Pancreas (tissue), 10 donors: ENCODE data around the gene TUBA3C. TPM values are rescaled to one million over a fixed set of nuclear protein-coding genes. Genes with fewer than 3 reads are reported as not detected.

ENCODE experiments used
- ATAC-seq, 4 donors: fragments of 200-7000 bp; cut with Tn5 transposase; one replicate each; pipeline versions ENCODE4 v1.8.0 to v1.9.1; 2020; ENCODE audit warnings: mild to moderate bottlenecking in 4 of 4, moderate library complexity in 4 of 4
- DNase-seq, 6 donors: peaks; one replicate each; pipeline ENCODE4 v3.0.0-alpha.2; 2020
- FAIRE-seq: peaks from 2 replicates; lab custom pipeline; 2012; peaks lifted over from hg19 to GRCh38; lab: Jason Lieb, UNC
- H3K27ac ChIP-seq, 4 donors: fragments of 200-600 bp; sonication (generic); 1 replicate in 3 of 4; 2 replicates in 1 of 4; pipeline versions ENCODE4 v1.5.0 to v1.8.0; 2020
- H3K27me3 ChIP-seq, 4 donors: fragments of 200-600 bp; one replicate each; pipeline ENCODE4 v1.8.0; 2021
- H3K36me3 ChIP-seq, 3 donors: fragments of 200-600 bp; sonication (generic) in 1 of 3; one replicate each; pipeline versions ENCODE4 v1.5.0 to v1.8.0; 2020 to 2021
- H3K4me1 ChIP-seq, 3 donors: fragments of 200-600 bp; one replicate each; pipeline ENCODE4 v1.8.0; 2021
- H3K4me3 ChIP-seq, 4 donors: fragments of 200-600 bp; sonication (generic) in 2 of 4; one replicate each; pipeline versions ENCODE4 v1.5.0 to v1.8.0; 2020 to 2021
- H3K9me3 ChIP-seq, 4 donors: fragments of 200-600 bp; one replicate each; pipeline ENCODE4 v1.8.0; 2021
- CTCF ChIP-seq, 4 donors: fragments of 200-600 bp; sonication (generic) in 3 of 4; IDR thresholded peaks; one replicate each; pipeline versions ENCODE4 v1.5.0 to v1.8.0; 2021; ENCODE audit warnings: antibody characterized with exemption in 4 of 4
- WGBS, 2 donors: extraction: QIAGEN DNeasy Blood & Tissue Kit; methylation state at CpG; one replicate each; pipeline ENCODE4 v1.1.7; 2013; 5-methylcytosine and 5-hydroxymethylcytosine counted together
- intact Hi-C, 3 donors: fragments of 100-400 bp; cut with DNase I; formaldehyde crosslinking; loops; one replicate each; pipeline versions ENCODE4 v1.11.1 to v1.14.2; 2022
- polyA plus RNA-seq, 2 donors: library from polyadenylated mRNA; stranded (reverse); fragments of 200-250 nt; gene quantifications; one replicate each; pipeline ENCODE4 v1.2.3, GENCODE V29; 2013
- total RNA-seq, 6 donors: library from RNA; stranded (reverse); fragmentation: NEBNext Ultra II Directional in 4 of 6; extraction: Animal tissue kit (Norgen Biotek cat#: 25700) in 4 of 6; gene quantifications; one replicate each; pipeline versions ENCODE4 v1.2.1 to v1.2.4, GENCODE V29; 2021 to 2023
- donor health status: healthy with polysubstance abuse.
- donor health status: DM: no; HTN: no; CAD: no; lungs with moderate emphysema.
- donor health status: DM: no; HTN: no; CAD: no.
- donor health status: control.
- donor health status: control.
- donor health status: Bipolar disorder and iron deficiency.
- donor health status: DM: yes; HTN: yes; CAD: no.
- donor health status: DM: no; HTN: no; CAD: no.
- donor health status: DM: no; HTN: no; CAD: no.
- donor health status: DM: yes; HTN: yes; CAD: no.

Gene TUBA3C
- total and polyA plus RNA-seq, 8 donors, result not detected

- Histone ChIP-seq H3K4me3 (no peak overlapping the region), H3K27ac (no peak overlapping the region), H3K9me3 (no peaks in the 10 kb centered on the region), H3K27me3 (no peaks in the 10 kb centered on the region), H3K4me1 (no peaks in the 10 kb centered on the region), H3K36me3 (no peaks in the 10 kb centered on the region)
- TF ChIP-seq CTCF (IDR thresholded peaks at IDR 0.05), result no peak
- DNase-seq (no peak), FAIRE-seq (no peak), ATAC-seq (no peak)
- 41 to 56% methylated on average over 2 of the region's 2 CpGs for WGBS, 2 donors
- intact Hi-C loops, result no loop called here
These were observed 24.2 kb downstream of the TUBA3C start for GRCh38 chr13:19157461-19157860.

GRCh38 chr13:19156013-19156825 lies 25.4 kb downstream of the TUBA3C start:
- no peak overlapping the region for H3K27ac ChIP-seq
- H3K36me3 ChIP-seq, result no peaks in the 10 kb centered on the region
- WGBS, 2 donors, result 63 to 64% methylated on average over 14 of the region's 14 CpGs
- no peaks in the 10 kb centered on the region for H3K4me1 ChIP-seq
- DNase-seq (no peak), FAIRE-seq (no peak), ATAC-seq (no peak)
- H3K4me3 ChIP-seq, result no peak overlapping the region
- no peak for TF ChIP-seq CTCF (IDR thresholded peaks at IDR 0.05)
- intact Hi-C loops, result no loop called here
- H3K27me3 ChIP-seq, result no peaks in the 10 kb centered on the region
- H3K9me3 ChIP-seq, result no peaks in the 10 kb centered on the region

GRCh38 chr13:19155321-19155861 lies 26.2 kb downstream of the TUBA3C start:
- no peak overlapping the region for H3K4me3 ChIP-seq
- 67 to 72% methylated on average over 6 of the region's 6 CpGs for WGBS, 2 donors
- TF ChIP-seq CTCF (IDR thresholded peaks at IDR 0.05), result no peak
- H3K27me3 ChIP-seq, result no peaks in the 10 kb centered on the region
- H3K9me3 ChIP-seq, result no peaks in the 10 kb centered on the region
- ATAC-seq (no peak), DNase-seq (no peak), FAIRE-seq (no peak)
- intact Hi-C loops, result no loop called here
- no peaks in the 10 kb centered on the region for H3K4me1 ChIP-seq
- H3K36me3 ChIP-seq, result no peaks in the 10 kb centered on the region
- no peak overlapping the region for H3K27ac ChIP-seq

GRCh38 chr13:19154843-19155242 lies 26.8 kb downstream of the TUBA3C start:
- WGBS, 2 donors, result 68 to 79% methylated on average over 7 of the region's 7 CpGs
- intact Hi-C loops, result no loop called here

More at GRCh38 chr13:19154843-19155242, 26.8 kb downstream of the TUBA3C start:
- FAIRE-seq, result no peak
- no peaks in the 10 kb centered on the region for H3K36me3 ChIP-seq
- no peaks in the 10 kb centered on the region for H3K9me3 ChIP-seq
- no peaks in the 10 kb centered on the region for H3K4me1 ChIP-seq
- no peak overlapping the region for H3K27ac ChIP-seq
- H3K27me3 ChIP-seq, result no peaks in the 10 kb centered on the region
- H3K4me3 ChIP-seq, result no peak overlapping the region
- DNase-seq, result no peak
- no peak for TF ChIP-seq CTCF (IDR thresholded peaks at IDR 0.05)
- no peak for ATAC-seq
